Esophagus muscularis mucosa (tissue), 4 donors: Measurements from ENCODE around the gene PIP4K2A. TPM values are rescaled to one million over a fixed set of nuclear protein-coding genes. Genes with fewer than 3 reads are reported as not detected.

Experiments used
- DNase-seq: peaks from one replicate; pipeline ENCODE4 v3.0.0-alpha.2; 2017; ENCODE audit errors: extremely low spot score
- H3K27ac ChIP-seq, 4 donors: fragments of 200-600 bp; sonication (generic); replicated peaks in 1 of 4; 1 replicate in 3 of 4; 2 replicates in 1 of 4; pipeline ENCODE4 v1.5.1; 2016 to 2019; ENCODE audit warnings: mild to moderate bottlenecking in 1 of 4
- H3K27me3 ChIP-seq, 4 donors: fragments of 200-600 bp; sonication (generic); one replicate each; pipeline versions ENCODE4 v1.5.1 to v1.6.0; 2016 to 2019
- H3K36me3 ChIP-seq, 4 donors: fragments of 200-600 bp; sonication (generic); one replicate each; pipeline ENCODE4 v1.5.1; 2016 to 2019
- H3K4me1 ChIP-seq, 4 donors: fragments of 200-600 bp; sonication (generic); one replicate each; pipeline ENCODE4 v1.5.1; 2016 to 2019
- H3K4me3 ChIP-seq, 4 donors: fragments of 200-600 bp; sonication (generic); 1 replicate in 2 of 4; 2 replicates in 2 of 4; pipeline ENCODE4 v1.5.1; 2016 to 2019; ENCODE audit warnings: mild to moderate bottlenecking in 4 of 4, moderate library complexity in 1 of 4
- H3K9me3 ChIP-seq, 4 donors: fragments of 200-600 bp; sonication (generic); 1 replicate in 3 of 4; 2 replicates in 1 of 4; pipeline ENCODE4 v1.5.1; 2016 to 2019
- CTCF ChIP-seq, 3 experiments: fragments of 200-600 bp in 2 of 3; fragments of 450-650 bp in 1 of 3; sonication (generic) in 2 of 3; IDR thresholded peaks; one replicate each; pipeline ENCODE4 v1.5.1; 2017 to 2019; ENCODE audit warnings: antibody characterized with exemption in 3 of 3, mild to moderate bottlenecking in 2 of 3, moderate library complexity in 1 of 3
- EP300 ChIP-seq: sonication (generic); formaldehyde crosslinking; IDR thresholded peaks from one replicate; pipeline ENCODE4 v1.6.1; 2017; ENCODE audit warnings: antibody characterized with exemption
- POLR2A ChIP-seq: fragments of 450-650 bp; IDR thresholded peaks from one replicate; pipeline ENCODE4 v1.6.1; 2017; ENCODE audit warnings: antibody characterized with exemption, moderate library complexity, mild to moderate bottlenecking, low read depth
- POLR2AphosphoS5 ChIP-seq, 2 donors: sonication (generic); formaldehyde crosslinking; IDR thresholded peaks; one replicate each; pipeline ENCODE4 v1.6.1; 2017; ENCODE audit warnings: antibody characterized with exemption in 2 of 2
- WGBS: methylation state at CpG from one replicate; pipeline ENCODE4 v1.1.5; 2018; 5-methylcytosine and 5-hydroxymethylcytosine counted together
- intact Hi-C: fragments of 100-400 bp; cut with DNase I; formaldehyde crosslinking; loops from one replicate; pipeline ENCODE4 v1.15.1; 2023
- total RNA-seq, 4 donors: library from RNA; depleted of rRNA; stranded (reverse); fragments of >200 nt; gene quantifications; one replicate each; pipeline versions ENCODE4 v1.1.0 to v1.2.1, GENCODE V29; 2016

PIP4K2A gene
- total RNA-seq, 4 donors from 2014 or later, result 26.2 to 34.3 (median 32.5) TPM

- DNase-seq, result no peak
- Histone ChIP-seq H3K36me3 (peaks cover 4 to 17% (median 13%) of the 10 kb centered on the region in 4 donors), H3K9me3 (no peaks in the 10 kb centered on the region), H3K4me3 (no peak overlapping the region), H3K27ac (peak overlapping the region; percentile 71 to 77 (median 73)), H3K27me3 (no peaks in the 10 kb centered on the region), H3K4me1 (peaks cover 0 to 30% (median 23%) of the 10 kb centered on the region in 4 donors)
- 91% methylated on average over 7 of the region's 7 CpGs for WGBS
- no peak for TF ChIP-seq POLR2A
- no peak for TF ChIP-seq CTCF (IDR thresholded peaks at IDR 0.05)
- TF ChIP-seq EP300, result no peak
- no peak for TF ChIP-seq POLR2AphosphoS5 (IDR thresholded peaks at IDR 0.05)
- intact Hi-C loops, result loop anchor here (10.0 kb wide), 1 partner anchor 431 kb away; no protein-coding TSS in a partner anchor
Observed at GRCh38 chr10:22553452-22553995, 160.9 kb downstream of the PIP4K2A start.

- TF ChIP-seq CTCF (IDR thresholded peaks at IDR 0.05) (no peak), POLR2A (no peak), POLR2AphosphoS5 (IDR thresholded peaks at IDR 0.05) (no peak), EP300 (no peak)
- H3K4me1 ChIP-seq, result peaks cover 0 to 30% (median 23%) of the 10 kb centered on the region in 4 donors
- WGBS, result 69% methylated on average over 5 of the region's 5 CpGs
- H3K36me3 ChIP-seq, result peaks cover 4 to 21% (median 14%) of the 10 kb centered on the region in 4 donors
- no peak overlapping the region for H3K4me3 ChIP-seq
- no peaks in the 10 kb centered on the region for H3K9me3 ChIP-seq
- no peak for DNase-seq
- H3K27me3 ChIP-seq, result no peaks in the 10 kb centered on the region
- H3K27ac ChIP-seq, result no peak overlapping the region
- intact Hi-C loops, result loop anchor here (10.0 kb wide), 1 partner anchor 432 kb away; no protein-coding TSS in a partner anchor
Observed at GRCh38 chr10:22552888-22553378, 161.4 kb downstream of the PIP4K2A start.

GRCh38 chr10:22551681-22552365 is 162.6 kb downstream of the PIP4K2A start:
- TF ChIP-seq POLR2AphosphoS5 (IDR thresholded peaks at IDR 0.05), result no peak
- no peak for TF ChIP-seq EP300
- TF ChIP-seq POLR2A, result no peak
- TF ChIP-seq CTCF (IDR thresholded peaks at IDR 0.05), result no peak
- no peak overlapping the region for H3K4me3 ChIP-seq
- H3K9me3 ChIP-seq, result no peaks in the 10 kb centered on the region
- no peaks in the 10 kb centered on the region for H3K27me3 ChIP-seq
- no peak for DNase-seq
- peaks cover 0 to 30% (median 23%) of the 10 kb centered on the region in 4 donors for H3K4me1 ChIP-seq
- WGBS, result 96% methylated on average over 7 of the region's 7 CpGs
- H3K36me3 ChIP-seq, result peaks cover 4 to 31% (median 18%) of the 10 kb centered on the region in 4 donors
- intact Hi-C loops, result loop anchor here (10.0 kb wide), 1 partner anchor 433 kb away; no protein-coding TSS in a partner anchor
- no peak overlapping the region for H3K27ac ChIP-seq

GRCh38 chr10:22550732-22551131 is 163.6 kb downstream of the PIP4K2A start:
- peaks cover 0 to 30% (median 23%) of the 10 kb centered on the region in 4 donors for H3K4me1 ChIP-seq
- DNase-seq, result no peak
- H3K27ac ChIP-seq, result no peak overlapping the region
- intact Hi-C loops, result loop anchor here (10.0 kb wide), 1 partner anchor 434 kb away; no protein-coding TSS in a partner anchor
- H3K27me3 ChIP-seq, result no peaks in the 10 kb centered on the region
- H3K9me3 ChIP-seq, result no peaks in the 10 kb centered on the region
- 53% methylated on average over 6 of the region's 6 CpGs for WGBS
- H3K36me3 ChIP-seq, result peaks cover 4 to 39% (median 24%) of the 10 kb centered on the region in 4 donors
- no peak for TF ChIP-seq EP300
- peak; percentile 33 to 55 (median 39) for TF ChIP-seq CTCF (IDR thresholded peaks at IDR 0.05)
- no peak for TF ChIP-seq POLR2A
- no peak for TF ChIP-seq POLR2AphosphoS5 (IDR thresholded peaks at IDR 0.05)
- no peak overlapping the region for H3K4me3 ChIP-seq
